ENCODE results near the gene WNT3A.

WNT3A gene

GRCh38 chr1:227999056-227999930 is 7.5 kb upstream of the WNT3A start:
- DNase-seq: no peak

- no peak for DNase-seq
Measured at GRCh38 chr1:228000416-228000815, 6.4 kb upstream of the WNT3A start.

GRCh38 chr1:228000836-228001563 is 5.8 kb upstream of the WNT3A start:
- no peak for DNase-seq

- DNase-seq: no peak
Measured at GRCh38 chr1:228001738-228002535, 4.9 kb upstream of the WNT3A start.

- DNase-seq: no peak
Measured at GRCh38 chr1:228002792-228003191, 4.0 kb upstream of the WNT3A start.

- no peak for DNase-seq
Measured at GRCh38 chr1:228003461-228004330, 3.1 kb upstream of the WNT3A start.

- DNase-seq: no peak
Measured at GRCh38 chr1:228004331-228004855, 2.4 kb upstream of the WNT3A start.

GRCh38 chr1:228004856-228005462 is 1.8 kb upstream of the WNT3A start:
- no peak for DNase-seq

- no peak for DNase-seq
Measured at GRCh38 chr1:228005511-228006033, 1.2 kb upstream of the WNT3A start.

- no peak for DNase-seq
Measured at GRCh38 chr1:228006034-228006785, 588 bp upstream of the WNT3A start.

- DNase-seq: no peak
Measured at GRCh38 chr1:228007049-228007800, 427 bp downstream of the WNT3A start.

GRCh38 chr1:228007801-228008341 is 1.1 kb downstream of the WNT3A start:
- no peak for DNase-seq

- no peak for DNase-seq
Measured at GRCh38 chr1:228008391-228009115, 1.8 kb downstream of the WNT3A start.

- no peak for DNase-seq
Measured at GRCh38 chr1:228009116-228009827, 2.5 kb downstream of the WNT3A start.

- no peak for DNase-seq
Measured at GRCh38 chr1:228009828-228010775, 3.3 kb downstream of the WNT3A start.

GRCh38 chr1:228010921-228011320 is 4.1 kb downstream of the WNT3A start:
- DNase-seq: no peak
